Prostate gland (tissue), 2 donors: Measurements from ENCODE around the gene KAZN. TPM values are rescaled to one million over a fixed set of nuclear protein-coding genes. Genes with fewer than 3 reads are reported as not detected.
"Not testable (repeated sequence)": the region's sequence is repeated elsewhere in the genome, so short reads cannot be mapped to it uniquely, and the experiment has no call there.

ENCODE experiments used
- DNase-seq: peaks from one replicate; pipeline ENCODE4 v3.0.0-alpha.2; 2019; ENCODE audit warnings: low spot score
- H3K27ac ChIP-seq, 2 donors: fragments of 200-600 bp; sonication (generic); 2 replicates each; pipeline ENCODE4 v1.5.1; 2017 to 2019
- H3K27me3 ChIP-seq: fragments of 200-600 bp; sonication (generic); replicated peaks from 2 replicates; pipeline ENCODE4 v1.5.1; 2019; ENCODE audit not compliant: insufficient read depth
- H3K36me3 ChIP-seq, 2 donors: fragments of 200-600 bp; sonication (generic); 1 replicate in 1 of 2; 2 replicates in 1 of 2; pipeline versions ENCODE4 v1.5.1 to v1.8.1; 2017 to 2019
- H3K4me1 ChIP-seq: fragments of 200-600 bp; sonication (generic); replicated peaks from 2 replicates; pipeline ENCODE4 v1.5.1; 2019
- H3K4me3 ChIP-seq, 2 donors: fragments of 200-600 bp; sonication (generic); 2 replicates each; pipeline ENCODE4 v1.5.1; 2017 to 2019
- H3K9me3 ChIP-seq: fragments of 200-600 bp; sonication (generic); 2 replicates; pipeline ENCODE4 v1.5.1; 2017
- POLR2A ChIP-seq: fragments of 450-650 bp; IDR thresholded peaks from one replicate; pipeline ENCODE4 v1.6.1; 2016; ENCODE audit warnings: antibody characterized with exemption, mild to moderate bottlenecking
- POLR2AphosphoS5 ChIP-seq: sonication (generic); formaldehyde crosslinking; IDR thresholded peaks from one replicate; pipeline ENCODE4 v1.6.1; 2017; ENCODE audit warnings: antibody characterized with exemption
- WGBS: methylation state at CpG from one replicate; pipeline ENCODE4 v1.1.5; 2018; 5-methylcytosine and 5-hydroxymethylcytosine counted together
- intact Hi-C: fragments of 100-400 bp; cut with DNase I; formaldehyde crosslinking; loops from one replicate; pipeline ENCODE4 v1.14.2; 2022
- total RNA-seq, 2 donors: library from RNA; depleted of rRNA; stranded (reverse); fragments of >200 nt; gene quantifications; one replicate each; pipeline ENCODE4 v1.1.0, GENCODE V29; 2016
- TF ChIP-seq, protein P1 (sequence below), 4 experiments: fragments of 200-600 bp in 2 of 4; fragments of 450-650 bp in 2 of 4; sonication (generic) in 2 of 4; IDR thresholded peaks; 1 replicate in 3 of 4; 2 replicates in 1 of 4; pipeline ENCODE4 v1.5.1; 2016 to 2019; ENCODE audit warnings: antibody characterized with exemption in 4 of 4, mild to moderate bottlenecking in 2 of 4, moderate library complexity in 2 of 4

Gene KAZN
- total RNA-seq, 2 donors from 2014 or later = 8.3 to 12.7 TPM

GRCh38 chr1:14571810-14572767, 26.4 kb upstream of the KAZN start:
- WGBS = 88% methylated on average over 17 of the region's 17 CpGs
- Histone ChIP-seq H3K4me1 (no peaks in the 10 kb centered on the region), H3K4me3 (no peak overlapping the region), H3K9me3 (no peaks in the 10 kb centered on the region), H3K36me3 (no peaks in the 10 kb centered on the region), H3K27me3 (no peaks in the 10 kb centered on the region), H3K27ac (no peak overlapping the region)
- intact Hi-C loops = no loop called here
- no peak for DNase-seq
- TF ChIP-seq, protein P1, sequence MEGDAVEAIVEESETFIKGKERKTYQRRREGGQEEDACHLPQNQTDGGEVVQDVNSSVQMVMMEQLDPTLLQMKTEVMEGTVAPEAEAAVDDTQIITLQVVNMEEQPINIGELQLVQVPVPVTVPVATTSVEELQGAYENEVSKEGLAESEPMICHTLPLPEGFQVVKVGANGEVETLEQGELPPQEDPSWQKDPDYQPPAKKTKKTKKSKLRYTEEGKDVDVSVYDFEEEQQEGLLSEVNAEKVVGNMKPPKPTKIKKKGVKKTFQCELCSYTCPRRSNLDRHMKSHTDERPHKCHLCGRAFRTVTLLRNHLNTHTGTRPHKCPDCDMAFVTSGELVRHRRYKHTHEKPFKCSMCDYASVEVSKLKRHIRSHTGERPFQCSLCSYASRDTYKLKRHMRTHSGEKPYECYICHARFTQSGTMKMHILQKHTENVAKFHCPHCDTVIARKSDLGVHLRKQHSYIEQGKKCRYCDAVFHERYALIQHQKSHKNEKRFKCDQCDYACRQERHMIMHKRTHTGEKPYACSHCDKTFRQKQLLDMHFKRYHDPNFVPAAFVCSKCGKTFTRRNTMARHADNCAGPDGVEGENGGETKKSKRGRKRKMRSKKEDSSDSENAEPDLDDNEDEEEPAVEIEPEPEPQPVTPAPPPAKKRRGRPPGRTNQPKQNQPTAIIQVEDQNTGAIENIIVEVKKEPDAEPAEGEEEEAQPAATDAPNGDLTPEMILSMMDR (IDR thresholded peaks at IDR 0.05) = no peak
- no peak for TF ChIP-seq POLR2AphosphoS5
- TF ChIP-seq POLR2A = no peak

DNA sequence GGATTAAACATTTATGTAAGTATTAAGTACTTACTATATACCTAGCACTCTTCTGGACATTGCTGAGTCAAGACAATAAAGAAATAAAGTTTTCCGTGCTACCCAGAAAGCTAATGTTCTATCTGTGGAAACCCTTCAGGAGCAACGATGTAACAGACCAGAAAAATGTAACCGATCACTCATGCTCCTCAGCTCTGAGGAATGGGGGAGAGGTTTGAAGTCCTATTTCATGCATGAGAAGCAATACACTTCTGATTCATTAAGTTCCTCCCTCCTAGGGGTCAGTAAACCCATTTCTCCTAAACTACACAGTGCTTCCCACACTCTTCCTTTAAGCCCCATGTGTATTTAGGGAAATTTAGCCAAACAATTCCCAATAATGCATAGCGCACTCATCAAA, 25.6 kb upstream of the KAZN start:
- DNase-seq = no peak
- TF ChIP-seq POLR2A = no peak
- TF ChIP-seq, protein P1 (IDR thresholded peaks at IDR 0.05) = no peak
- no peak for TF ChIP-seq POLR2AphosphoS5
- intact Hi-C loops = no loop called here
- H3K9me3 ChIP-seq = no peaks in the 10 kb centered on the region
- H3K4me1 ChIP-seq = no peaks in the 10 kb centered on the region
- no peaks in the 10 kb centered on the region for H3K27me3 ChIP-seq
- no peak overlapping the region for H3K27ac ChIP-seq
- no peak overlapping the region for H3K4me3 ChIP-seq
- 97% methylated on average over 4 of the region's 4 CpGs for WGBS
- H3K36me3 ChIP-seq = no peaks in the 10 kb centered on the region

- WGBS = 96% methylated on average over 2 of the region's 2 CpGs
- H3K27ac ChIP-seq = no peak overlapping the region
These were observed 22.3 kb upstream of the KAZN start for GRCh38 chr1:14576155-14576554.

GRCh38 chr1:14577261-14577660, 21.2 kb upstream of the KAZN start:
- no peak overlapping the region for H3K27ac ChIP-seq
- H3K36me3 ChIP-seq = no peaks in the 10 kb centered on the region
- no peaks in the 10 kb centered on the region for H3K9me3 ChIP-seq
- no peak overlapping the region for H3K4me3 ChIP-seq
- no peaks in the 10 kb centered on the region for H3K4me1 ChIP-seq
- DNase-seq = no peak
- 90% methylated on average over 3 of the region's 3 CpGs for WGBS
- no peak for TF ChIP-seq POLR2AphosphoS5
- TF ChIP-seq POLR2A = no peak
- TF ChIP-seq, protein P1 (IDR thresholded peaks at IDR 0.05) = no peak
- intact Hi-C loops = no loop called here
- H3K27me3 ChIP-seq = no peaks in the 10 kb centered on the region

More at GRCh38 chr1:14576155-14576554, 22.3 kb upstream of the KAZN start:
- intact Hi-C loops = no loop called here
- Histone ChIP-seq H3K27me3 (no peaks in the 10 kb centered on the region), H3K4me1 (no peaks in the 10 kb centered on the region), H3K36me3 (no peaks in the 10 kb centered on the region), H3K4me3 (no peak overlapping the region), H3K9me3 (no peaks in the 10 kb centered on the region)
- no peak for TF ChIP-seq POLR2A
- no peak for TF ChIP-seq POLR2AphosphoS5
- TF ChIP-seq, protein P1 (IDR thresholded peaks at IDR 0.05) = no peak
- DNase-seq = no peak

DNA sequence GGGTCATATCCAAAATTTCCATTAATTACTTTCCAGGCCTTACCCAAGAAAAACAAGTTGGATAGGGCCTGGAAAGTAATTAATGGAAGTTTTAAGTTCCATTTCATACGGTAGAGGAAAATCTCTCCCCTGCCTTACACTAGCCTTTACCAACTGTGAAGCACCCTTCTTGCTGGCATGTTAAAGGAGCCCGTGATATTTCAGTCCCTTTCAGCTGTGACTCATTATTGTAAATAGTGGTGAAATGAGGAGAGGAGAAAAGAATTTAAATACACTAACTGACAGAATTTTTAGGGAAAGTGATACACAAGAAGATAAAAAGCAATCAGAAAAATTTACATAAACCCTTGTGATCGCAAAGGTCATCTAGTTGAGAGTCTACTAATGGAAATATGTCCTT, 20.3 kb upstream of the KAZN start:
- intact Hi-C loops = no loop called here
- Histone ChIP-seq H3K27me3 (no peaks in the 10 kb centered on the region), H3K36me3 (no peaks in the 10 kb centered on the region), H3K4me3 (no peak overlapping the region), H3K4me1 (no peaks in the 10 kb centered on the region), H3K9me3 (no peaks in the 10 kb centered on the region), H3K27ac (no peak overlapping the region)
- 76% methylated on average over 3 of the region's 3 CpGs for WGBS
- no peak for DNase-seq
- TF ChIP-seq POLR2AphosphoS5 (no peak), POLR2A (no peak)
- TF ChIP-seq, protein P1 (IDR thresholded peaks at IDR 0.05) = no peak

DNA sequence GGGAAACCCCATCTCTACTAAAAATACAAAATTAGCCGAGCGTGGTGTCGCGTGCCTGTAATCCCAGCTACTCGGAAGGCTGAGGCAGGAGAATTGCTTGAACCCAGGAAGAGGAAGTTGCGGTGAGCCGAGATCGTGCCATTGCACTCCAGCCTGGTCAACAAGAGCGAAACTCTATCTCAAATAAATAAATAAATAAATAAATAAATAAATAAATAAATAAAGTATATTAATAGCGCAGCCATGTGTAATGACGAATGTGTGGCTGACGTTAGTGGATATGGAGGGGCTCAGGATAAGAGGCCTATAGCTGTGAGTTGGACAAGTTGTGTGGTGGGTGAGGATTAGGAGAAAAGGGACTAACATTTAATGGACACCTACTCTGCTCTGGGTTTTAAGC, 18.2 kb upstream of the KAZN start:
- H3K9me3 ChIP-seq, H3K36me3 ChIP-seq, DNase-seq, H3K27me3 ChIP-seq, H3K27ac ChIP-seq, H3K4me1 ChIP-seq, H3K4me3 ChIP-seq, intact Hi-C loops: not testable (repeated sequence)
- 96% methylated on average over 12 of the region's 12 CpGs for WGBS
